ENCODE data around the gene COPA.

Gene COPA

GRCh38 chr1:160362168-160362957, 19.3 kb upstream of the COPA start:
- DNase-seq: no peak

DNA sequence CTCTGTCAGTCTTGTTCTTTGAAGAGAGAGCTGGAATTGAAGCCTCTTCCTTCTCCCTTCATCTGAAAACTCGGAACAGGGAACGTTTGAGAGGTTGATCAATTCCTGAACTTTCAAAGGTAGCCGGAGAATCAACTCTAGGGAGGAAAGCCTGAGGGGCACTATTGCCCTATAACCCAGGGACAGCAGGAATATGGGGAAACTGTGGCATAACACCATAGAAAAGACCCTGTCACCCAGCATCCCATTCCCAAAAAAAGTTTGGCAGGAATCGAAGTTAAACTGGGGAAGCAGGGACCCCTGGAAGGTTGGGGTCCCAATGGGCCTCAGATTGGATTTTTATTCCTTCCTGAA, 18.7 kb upstream of the COPA start:
- DNase-seq: no peak

DNA sequence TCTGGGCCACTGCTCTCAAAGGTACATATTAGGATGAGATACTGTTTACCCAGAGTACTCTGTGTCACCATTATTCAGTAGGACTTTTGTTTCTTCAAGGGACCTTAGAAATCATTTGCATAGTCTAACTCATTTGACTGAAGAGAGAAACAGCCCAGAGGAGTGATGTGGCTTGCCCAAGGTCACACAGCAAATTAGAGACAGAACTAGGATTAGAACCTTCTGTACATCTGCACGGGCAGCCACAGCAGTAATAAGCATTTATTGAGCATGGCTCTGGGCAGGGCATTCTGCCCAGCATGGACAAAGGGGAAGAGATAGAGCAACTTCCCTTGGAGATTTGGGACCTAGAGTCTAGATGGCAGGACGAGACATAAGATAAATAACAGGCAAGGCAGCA, 18.1 kb upstream of the COPA start:
- DNase-seq: no peak

DNA sequence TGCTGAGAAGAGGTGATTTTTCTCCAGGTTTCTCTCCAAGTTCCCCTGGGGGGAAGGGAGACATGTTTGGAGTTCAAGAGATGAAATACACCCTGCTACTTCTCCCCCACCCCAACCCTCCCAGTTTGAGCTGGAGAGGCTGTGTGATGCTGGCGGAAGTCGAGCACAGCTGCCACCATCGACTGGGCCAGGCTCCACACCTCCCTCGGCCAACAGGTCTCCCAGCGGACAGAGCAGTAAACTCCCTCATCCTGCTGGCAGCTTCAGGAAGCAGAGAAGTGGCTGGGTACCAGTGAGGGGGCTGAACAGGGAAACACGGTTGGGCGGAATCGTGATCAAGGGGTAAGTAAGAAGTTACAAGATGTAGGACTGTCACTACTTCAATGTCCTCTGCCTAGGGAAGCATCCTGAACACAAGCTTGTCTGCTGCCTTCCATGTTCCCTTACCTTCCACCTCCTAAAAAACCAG, 17.2 kb upstream of the COPA start:
- no peak for DNase-seq

- no peak for DNase-seq
These were observed 16.6 kb upstream of the COPA start for GRCh38 chr1:160359559-160360226.

GRCh38 chr1:160358073-160358472, 15.0 kb upstream of the COPA start:
- DNase-seq: no peak

- DNase-seq: no peak
These were observed 14.4 kb upstream of the COPA start for GRCh38 chr1:160357286-160358002.

DNA sequence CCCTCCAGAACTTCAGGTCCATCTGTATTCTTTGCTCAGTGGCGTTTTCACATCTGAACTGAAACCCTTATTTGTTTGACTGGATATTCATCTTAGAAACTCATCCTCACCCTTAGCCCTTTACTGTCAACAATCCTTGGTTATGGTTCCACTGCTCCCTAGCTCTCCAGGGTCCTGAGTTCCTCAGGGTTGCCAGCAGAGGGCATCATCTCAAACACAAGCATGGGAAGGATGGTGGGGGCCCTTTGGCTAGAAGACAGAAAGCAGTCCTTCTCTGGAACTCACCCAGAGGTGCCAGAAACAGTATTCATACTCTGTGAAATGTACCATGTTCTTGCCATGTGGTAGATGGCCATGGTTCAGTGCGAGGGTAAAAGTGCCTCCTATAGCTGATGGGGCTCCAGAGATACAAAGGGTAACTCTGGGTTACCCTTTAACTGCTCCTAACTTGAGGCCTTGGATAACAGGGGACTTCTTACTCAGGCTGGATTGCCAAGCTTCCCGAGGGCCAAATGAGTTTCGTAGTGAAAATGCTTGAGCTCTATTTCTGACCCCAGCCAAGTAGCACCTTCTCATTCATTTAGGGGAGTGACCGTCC, 11.4 kb upstream of the COPA start:
- DNase-seq: peak; percentile 15

DNA sequence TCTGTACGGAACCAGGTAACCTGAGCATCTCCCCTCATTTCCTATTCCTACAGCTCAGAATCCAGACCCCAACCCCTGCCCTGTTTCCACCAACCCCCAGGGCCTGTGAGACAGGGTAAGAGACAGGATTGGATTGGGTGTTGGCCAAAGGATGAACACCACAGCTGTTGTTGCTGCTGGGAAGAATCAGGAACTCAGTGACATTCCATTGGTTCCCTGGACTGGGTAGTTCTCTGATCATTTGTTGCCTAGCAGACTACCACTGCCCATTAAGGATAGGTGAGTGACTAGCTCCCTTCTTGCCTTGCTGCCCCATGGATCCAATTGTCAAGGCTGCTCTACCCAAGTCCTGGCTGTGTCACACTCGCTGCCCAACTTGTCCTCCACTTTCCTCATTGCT, 10.2 kb upstream of the COPA start:
- DNase-seq: no peak

- no peak for DNase-seq
These were observed 9.5 kb upstream of the COPA start for GRCh38 chr1:160352555-160352954.

DNA sequence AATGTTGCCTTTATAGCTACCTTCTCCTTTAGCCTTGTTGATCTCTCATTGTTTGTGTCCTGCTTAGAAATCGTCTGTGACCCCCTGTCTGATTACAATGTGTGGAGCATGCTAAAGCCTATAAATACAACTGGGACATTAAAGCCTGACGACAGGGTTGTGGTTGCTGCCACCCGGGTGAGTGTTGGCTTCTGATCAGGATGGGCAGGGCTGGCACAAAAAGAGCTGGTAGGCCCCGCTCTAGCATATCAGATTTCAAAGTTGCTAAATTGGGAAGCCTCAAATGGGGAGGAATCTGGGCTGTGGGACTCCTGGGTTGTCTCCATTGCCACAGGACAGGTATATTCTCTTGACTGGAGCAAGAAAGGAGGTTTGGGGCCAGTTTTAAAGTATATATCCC, 8.6 kb upstream of the COPA start:
- no peak for DNase-seq

DNA sequence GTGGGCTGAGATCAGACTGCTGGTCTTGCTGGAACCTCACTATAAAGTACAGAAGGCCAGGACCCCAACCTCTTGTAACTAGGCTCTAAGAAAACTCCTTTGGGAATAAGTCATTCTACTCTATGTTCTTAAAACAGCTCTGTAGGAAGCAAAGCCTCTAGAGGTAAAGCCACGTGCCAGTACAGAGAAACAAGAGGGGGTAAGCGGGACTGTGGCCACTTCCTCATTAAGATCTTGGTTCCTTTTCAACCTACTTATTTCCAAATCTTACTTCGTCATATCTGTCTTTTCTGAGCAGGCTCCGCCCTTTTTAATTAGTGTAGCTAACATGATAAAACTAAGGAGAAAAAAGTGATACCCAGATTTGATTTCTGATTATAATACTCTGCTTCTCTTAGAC, 3.9 kb upstream of the COPA start:
- no peak for DNase-seq

DNA sequence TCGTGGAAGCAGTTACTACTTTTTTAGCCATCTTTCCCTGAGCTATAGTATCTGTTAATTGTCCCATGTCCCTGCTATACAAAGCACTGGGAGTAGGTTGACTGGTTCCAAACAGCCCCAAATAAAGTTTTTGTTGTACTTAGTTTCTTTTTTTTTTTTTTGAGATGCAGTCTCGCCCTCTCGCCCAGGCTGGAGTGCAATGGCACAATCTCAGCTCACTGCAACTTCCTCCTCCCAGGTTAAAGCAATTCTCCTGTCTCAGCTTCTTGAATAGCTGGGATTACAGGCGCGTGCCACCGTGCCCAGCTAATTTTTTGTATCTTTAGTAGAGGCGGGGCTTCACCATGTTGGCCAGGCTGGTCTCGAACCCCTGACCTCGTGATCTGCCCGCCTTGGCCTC, 3.4 kb upstream of the COPA start:
- no peak for DNase-seq

DNA sequence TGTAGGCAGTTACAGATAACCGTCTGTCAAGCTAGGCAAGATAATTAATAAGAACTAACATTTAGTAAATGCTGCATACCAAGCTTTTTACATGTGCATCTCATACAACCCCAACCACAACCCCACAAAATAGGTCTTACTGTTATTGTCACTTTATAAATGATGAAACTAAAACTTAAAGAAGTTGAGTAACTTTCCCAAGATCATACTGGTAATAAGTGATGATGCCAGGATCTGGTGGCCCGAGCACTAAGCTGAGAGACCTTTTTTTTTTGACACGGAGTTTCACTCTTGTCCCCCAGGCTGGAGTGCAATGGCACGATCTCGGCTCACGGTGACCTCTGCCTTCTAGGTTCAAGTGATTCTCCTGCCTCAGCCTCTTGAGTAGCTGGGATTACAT, 1.9 kb upstream of the COPA start:
- DNase-seq: no peak

GRCh38 chr1:160344241-160344640, 1.2 kb upstream of the COPA start:
- no peak for DNase-seq

- DNase-seq: no peak
These were observed 524 bp downstream of the COPA start for GRCh38 chr1:160342526-160342925.

DNA sequence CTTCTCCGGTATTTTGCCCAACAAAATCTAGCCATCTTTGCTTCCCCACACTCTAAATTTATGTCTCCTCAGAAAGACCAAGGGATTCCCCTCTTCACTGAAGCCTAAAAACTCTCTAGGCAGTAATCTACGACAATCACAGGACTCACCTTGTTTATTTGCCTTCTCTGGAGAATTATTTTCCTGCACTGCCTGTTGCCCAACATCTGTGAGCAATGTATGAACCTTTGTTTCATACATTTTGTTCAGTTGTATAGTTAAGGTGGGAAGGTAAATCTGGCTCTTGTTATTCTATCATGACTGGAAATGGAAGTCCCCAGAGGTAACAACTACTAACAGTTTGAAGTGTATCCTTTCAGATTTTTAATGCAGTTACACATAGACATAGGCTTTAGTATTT, 2.2 kb downstream of the COPA start:
- no peak for DNase-seq

GRCh38 chr1:160340146-160340545, 2.9 kb downstream of the COPA start:
- no peak for DNase-seq

DNA sequence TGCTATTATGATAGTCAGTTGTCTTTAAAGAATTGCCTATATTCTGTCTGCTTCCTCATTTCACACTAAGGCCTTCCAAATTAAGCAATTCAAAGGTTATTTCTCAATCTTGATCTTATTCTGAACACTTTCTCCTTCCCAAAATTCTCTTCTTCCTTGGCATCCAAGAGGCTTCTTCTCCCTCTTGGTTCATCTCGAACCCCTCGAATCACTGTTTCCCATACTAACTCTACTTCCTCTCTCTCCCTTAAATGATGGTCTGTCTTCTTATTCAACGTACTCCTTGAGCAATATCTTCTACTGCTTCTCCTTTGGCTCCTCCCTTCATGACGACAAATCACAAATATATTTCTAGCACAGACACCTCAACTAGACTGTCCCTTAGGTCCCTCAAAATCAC, 4.5 kb downstream of the COPA start:
- no peak for DNase-seq

GRCh38 chr1:160332516-160332915, 10.5 kb downstream of the COPA start:
- DNase-seq: no peak

GRCh38 chr1:160330119-160330518, 12.9 kb downstream of the COPA start:
- no peak for DNase-seq

DNA sequence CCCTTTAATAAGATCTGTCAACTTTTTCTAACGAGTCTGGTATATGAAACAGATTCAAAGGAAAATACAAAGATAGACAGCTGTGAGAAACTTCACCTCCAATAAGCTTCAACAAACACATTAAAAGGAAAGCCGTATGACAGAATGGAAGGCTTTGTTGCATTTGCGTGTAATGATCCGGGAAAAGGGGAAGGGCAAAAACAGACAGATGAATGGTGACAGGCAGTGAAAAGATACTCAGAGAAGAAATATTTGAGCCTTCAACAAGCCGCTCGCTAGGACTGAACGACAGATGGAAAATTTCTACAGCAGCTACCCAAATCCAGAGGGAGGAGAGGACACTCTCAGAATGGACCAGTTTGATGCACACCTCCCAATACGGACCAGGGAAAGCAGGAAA, 14.9 kb downstream of the COPA start:
- no peak for DNase-seq

DNA sequence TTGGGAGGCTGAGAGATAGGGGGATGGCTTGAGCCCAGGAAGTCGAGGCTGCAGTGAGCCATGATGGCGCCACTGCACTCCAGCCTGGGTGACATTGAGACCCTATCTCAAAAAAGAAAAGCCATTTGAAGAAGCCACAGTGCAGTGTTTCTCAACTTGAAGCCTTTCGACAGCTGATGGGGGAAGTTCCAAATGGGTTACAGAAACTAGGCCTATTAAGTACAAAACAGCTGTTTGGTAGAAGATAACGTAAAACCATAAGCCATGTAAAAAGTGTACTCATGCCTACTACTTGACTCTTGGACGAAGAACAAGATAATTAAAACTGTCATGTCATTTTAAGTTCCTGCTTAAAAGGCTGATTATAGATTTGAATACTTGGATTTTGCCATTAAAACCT, 16.6 kb downstream of the COPA start:
- no peak for DNase-seq

DNA sequence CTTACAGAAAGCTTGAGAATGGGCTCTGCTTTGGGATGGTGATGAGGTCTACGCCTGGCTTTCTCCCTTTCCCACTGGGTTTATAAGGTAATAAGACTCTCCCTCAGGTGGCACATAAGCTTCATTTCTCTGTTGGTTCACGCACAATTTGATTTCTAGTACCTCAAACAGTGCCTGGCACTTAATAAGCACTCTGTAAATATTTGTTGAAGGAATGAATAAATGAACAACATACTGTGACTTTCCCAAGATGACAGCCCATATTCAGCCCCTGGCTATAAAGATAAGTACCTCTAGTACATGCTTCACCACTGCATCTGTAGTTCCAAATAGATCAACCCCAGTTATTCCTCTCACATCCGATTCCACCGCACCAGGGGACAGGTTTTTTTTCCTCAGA, 17.8 kb downstream of the COPA start:
- DNase-seq: no peak

Measured in kidney glomerular epithelial cell (primary cell).